CD4-positive, alpha-beta T cell (primary cell): ENCODE data around the gene SPAG9. TPM values are rescaled to one million over a fixed set of nuclear protein-coding genes. Genes with fewer than 3 reads are reported as not detected.

Experiments
- ATAC-seq: fragments of 200-7000 bp; cut with Tn5 transposase; one replicate; pipeline ENCODE4 v1.10.0; 2022; ENCODE audit warnings: mild to moderate bottlenecking; ENCODE audit not compliant: poor library complexity
- CTCF ChIA-PET: fragments of 350-600 bp; sonication (Branson Sonifier 250); formaldehyde crosslinking; loops from one replicate; lab custom pipeline; 2021; ENCODE audit warnings: antibody characterized with exemption, inconsistent platforms; lab: Charles Lee
- POLR2A ChIA-PET: fragments of 350-600 bp; sonication (Branson Sonifier 250); formaldehyde crosslinking; loops from one replicate; lab custom pipeline; 2021; ENCODE audit warnings: antibody characterized with exemption, inconsistent platforms; lab: Charles Lee
- DNase-seq, 14 experiments: peaks; one replicate each; pipeline ENCODE4 v3.0.0-alpha.2; 2013 to 2020; ENCODE audit warnings: mixed read lengths in 2 of 14
- H3K27ac ChIP-seq, 2 donors: one replicate each; pipeline versions ENCODE4 v1.5.1 to v1.7.0; 2013; ENCODE audit warnings: low read length in 2 of 2, low read depth in 1 of 2, mild to moderate bottlenecking in 1 of 2
- H3K27me3 ChIP-seq, 2 experiments: 1 replicate in 1 of 2; 2 replicates in 1 of 2; pipeline versions ENCODE4 v1.6.1 to v1.7.0; 2013; ENCODE audit warnings: low read length in 2 of 2, control low read depth in 1 of 2, mild to moderate bottlenecking in 1 of 2, moderate library complexity in 1 of 2; ENCODE audit not compliant: insufficient read depth in 2 of 2, control insufficient read depth in 1 of 2
- H3K36me3 ChIP-seq: one replicate; pipeline ENCODE4 v1.6.1; 2013; ENCODE audit warnings: low read length, control low read depth; ENCODE audit not compliant: insufficient read depth
- H3K4me1 ChIP-seq: one replicate; pipeline ENCODE4 v1.6.1; 2013; ENCODE audit warnings: low read length, control low read depth; ENCODE audit not compliant: insufficient read depth
- H3K4me3 ChIP-seq: one replicate; pipeline ENCODE4 v1.5.1; 2013; ENCODE audit warnings: mild to moderate bottlenecking, low read length, moderate library complexity
- H3K9me3 ChIP-seq, 2 experiments: 1 replicate in 1 of 2; 2 replicates in 1 of 2; pipeline versions ENCODE4 v1.6.1 to v1.7.0; 2013; ENCODE audit warnings: low read length in 2 of 2, mild to moderate bottlenecking in 2 of 2, control low read depth in 1 of 2, moderate library complexity in 1 of 2; ENCODE audit not compliant: control insufficient read depth in 1 of 2, insufficient read depth in 1 of 2
- H3K27ac Mint-ChIP-seq: one replicate; pipeline ENCODE4 v1.8.0; 2020; ENCODE audit warnings: mixed read lengths
- H3K27me3 Mint-ChIP-seq: one replicate; pipeline ENCODE4 v1.8.0; 2021; ENCODE audit warnings: mixed read lengths
- H3K36me3 Mint-ChIP-seq: one replicate; pipeline ENCODE4 v1.8.0; 2021; ENCODE audit warnings: low read depth, mixed read lengths
- H3K4me1 Mint-ChIP-seq: one replicate; pipeline ENCODE4 v1.8.0; 2021; ENCODE audit warnings: low read depth, mixed read lengths
- H3K4me3 Mint-ChIP-seq: one replicate; pipeline ENCODE4 v1.8.0; 2020; ENCODE audit warnings: mild to moderate bottlenecking, mixed read lengths
- H3K9me3 Mint-ChIP-seq: one replicate; pipeline ENCODE4 v1.8.0; 2020; ENCODE audit warnings: mixed read lengths
- intact Hi-C, 2 experiments: fragments of 100-400 bp; cut with DNase I in 1 of 2; cut with micrococcal nuclease in 1 of 2; formaldehyde crosslinking; loops; one replicate each; pipeline versions ENCODE4 v1.15.1 to v1.9.0; 2023 to 2025; cut with DNase I, micrococcal nuclease
- total RNA-seq, 174 experiments: library from RNA in 2 of 174; stranded (reverse) in 2 of 174; gene quantifications; one replicate each; pipeline ENCODE4 v1.2.3 and lab custom pipeline; 2021 to 2026
- TF ChIP-seq, protein P1 (sequence below): fragments of 200-600 bp; IDR thresholded peaks from one replicate; pipeline ENCODE4 v1.8.0; 2022; ENCODE audit warnings: antibody characterized with exemption, mild to moderate bottlenecking

SPAG9 gene
- total RNA-seq, 2 experiments from 2014 or later = 60.2 to 64.6 TPM

DNA sequence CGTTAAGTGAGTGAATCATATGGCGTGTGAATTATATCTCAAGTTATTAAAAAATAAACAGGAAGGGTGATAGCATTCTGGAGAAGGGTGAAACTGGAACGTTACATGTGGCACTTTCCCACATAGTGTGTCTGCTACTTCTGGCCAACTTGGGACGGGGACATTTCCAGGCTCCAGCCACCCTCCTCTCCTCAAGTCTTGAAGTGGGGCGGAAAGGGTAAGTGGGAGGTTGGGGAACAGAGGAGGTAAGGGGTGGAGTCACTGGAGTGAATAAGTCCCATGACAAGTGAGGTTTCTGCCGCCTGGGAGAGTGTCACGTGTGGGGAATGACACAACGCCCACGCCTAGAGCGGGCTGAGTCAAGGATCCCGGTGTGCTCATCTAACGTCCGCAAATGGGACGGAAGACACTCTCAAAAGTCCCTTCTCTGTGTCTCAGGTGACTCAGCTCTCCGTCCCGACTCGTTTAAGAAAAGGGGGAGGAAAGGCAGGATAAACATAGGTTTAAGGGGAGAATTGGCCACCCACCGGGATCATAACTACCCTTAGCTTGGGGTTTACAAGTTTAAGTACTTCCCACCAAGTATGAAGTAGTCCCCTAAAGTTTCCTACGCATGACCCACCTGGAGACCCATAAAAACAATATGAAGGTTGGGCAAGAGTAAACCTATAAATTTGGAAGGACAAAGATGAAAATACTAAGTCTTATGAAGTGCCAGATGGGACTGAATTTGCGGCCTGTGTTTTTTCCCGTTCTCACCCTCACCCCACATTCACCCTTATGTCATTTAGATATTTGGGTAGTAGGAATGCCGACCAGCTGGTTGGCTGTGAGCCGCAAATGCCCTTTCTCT is 1.2 kb upstream of the SPAG9 start:
- ChIA-PET POLR2A (interaction anchor here (1.1 to 4.1 kb wide), 8 partner anchors 18 to 403 kb away, joined by 3 to 40 read pairs (median 8); partner anchors contain the start of genes LUC7L3, NME1, NME2 and TOB1), CTCF (interaction anchor here (1.1 to 6.0 kb wide), 2 partner anchors 31 to 165 kb away, joined by 3 to 43 read pairs; partner anchors contain the start of gene NME1)
- DNase-seq (peak; percentile 9 to 89 (median 47)), ATAC-seq (peak; percentile 1)
- Histone ChIP-seq H3K9me3 (no peaks in the 10 kb centered on the region), H3K4me1 (peaks cover 34% of the 10 kb centered on the region), H3K36me3 (no peaks in the 10 kb centered on the region), H3K27me3 (no peaks in the 10 kb centered on the region), H3K27ac (peak overlapping the region; percentile 89 to 90), H3K4me3 (peak overlapping the region; percentile 58)
- Mint-ChIP-seq H3K27me3 (no peaks in the 10 kb centered on the region), H3K4me1 (peaks cover 45% of the 10 kb centered on the region), H3K36me3 (peaks cover 5% of the 10 kb centered on the region), H3K4me3 (peak overlapping the region; percentile 97), H3K27ac (peak overlapping the region; percentile 94), H3K9me3 (no peaks in the 10 kb centered on the region)
- intact Hi-C loops = loop anchor here (1.0 to 5.0 kb wide), 4 partner anchors 31 to 270 kb away; partner anchors contain the start of genes NME1 (in 2 of the 2), MBTD1 (in 1 of the 2) and UTP18 (in 1 of the 2)
- TF ChIP-seq, protein P1, sequence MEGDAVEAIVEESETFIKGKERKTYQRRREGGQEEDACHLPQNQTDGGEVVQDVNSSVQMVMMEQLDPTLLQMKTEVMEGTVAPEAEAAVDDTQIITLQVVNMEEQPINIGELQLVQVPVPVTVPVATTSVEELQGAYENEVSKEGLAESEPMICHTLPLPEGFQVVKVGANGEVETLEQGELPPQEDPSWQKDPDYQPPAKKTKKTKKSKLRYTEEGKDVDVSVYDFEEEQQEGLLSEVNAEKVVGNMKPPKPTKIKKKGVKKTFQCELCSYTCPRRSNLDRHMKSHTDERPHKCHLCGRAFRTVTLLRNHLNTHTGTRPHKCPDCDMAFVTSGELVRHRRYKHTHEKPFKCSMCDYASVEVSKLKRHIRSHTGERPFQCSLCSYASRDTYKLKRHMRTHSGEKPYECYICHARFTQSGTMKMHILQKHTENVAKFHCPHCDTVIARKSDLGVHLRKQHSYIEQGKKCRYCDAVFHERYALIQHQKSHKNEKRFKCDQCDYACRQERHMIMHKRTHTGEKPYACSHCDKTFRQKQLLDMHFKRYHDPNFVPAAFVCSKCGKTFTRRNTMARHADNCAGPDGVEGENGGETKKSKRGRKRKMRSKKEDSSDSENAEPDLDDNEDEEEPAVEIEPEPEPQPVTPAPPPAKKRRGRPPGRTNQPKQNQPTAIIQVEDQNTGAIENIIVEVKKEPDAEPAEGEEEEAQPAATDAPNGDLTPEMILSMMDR = no peak

DNA sequence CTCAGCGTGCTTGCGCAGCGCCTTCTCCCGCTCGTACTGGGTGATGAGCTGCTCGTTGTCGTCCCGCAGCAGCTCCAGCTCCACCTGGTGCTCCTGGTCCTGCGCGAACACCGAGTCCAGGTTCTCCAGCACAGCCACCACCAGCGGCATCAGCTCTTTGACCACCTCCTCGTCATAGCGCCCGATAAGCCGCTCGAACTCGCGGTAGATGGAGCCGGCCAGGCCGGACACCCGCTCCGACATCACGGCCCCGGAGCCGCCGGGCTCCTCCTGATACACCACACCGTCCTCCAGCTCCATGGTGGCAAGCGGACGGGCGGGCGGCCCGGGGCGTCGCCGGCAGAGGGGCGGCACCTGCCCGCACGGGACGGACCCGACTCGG is 320 bp downstream of the SPAG9 start:
- H3K4me1 Mint-ChIP-seq = peaks cover 60% of the 10 kb centered on the region
- H3K4me3 ChIP-seq = peak overlapping the region; percentile 96
- peaks cover 5% of the 10 kb centered on the region for H3K36me3 Mint-ChIP-seq
- no peaks in the 10 kb centered on the region for H3K27me3 ChIP-seq
- H3K27me3 Mint-ChIP-seq = no peaks in the 10 kb centered on the region
- peak overlapping the region; percentile 96 for H3K4me3 Mint-ChIP-seq
- DNase-seq = peak in 13 of 14 experiments; percentile 30 to 80 (median 43)
- no peaks in the 10 kb centered on the region for H3K36me3 ChIP-seq
- H3K27ac ChIP-seq = peak overlapping the region; percentile 92
- peak; percentile 52 for ATAC-seq
- TF ChIP-seq, protein P1 = no peak
- POLR2A ChIA-PET = interaction anchor here (0.6 to 4.1 kb wide), 19 partner anchors 17 to 401 kb away, joined by 3 to 40 read pairs (median 4); partner anchors contain the start of genes LUC7L3, NME1, NME2 and TOB1
- CTCF ChIA-PET = interaction anchor here (0.6 to 6.0 kb wide), 2 partner anchors 33 to 55 kb away, joined by 7 to 43 read pairs; partner anchors contain the start of gene NME1
- peak overlapping the region; percentile 94 for H3K27ac Mint-ChIP-seq
- intact Hi-C loops = loop anchor here in 1 of 2 experiments (2.0 to 5.0 kb wide), 3 partner anchors 32 to 268 kb away; partner anchors contain the start of genes MBTD1, NME1 and UTP18
- H3K9me3 Mint-ChIP-seq = no peaks in the 10 kb centered on the region
- no peaks in the 10 kb centered on the region for H3K9me3 ChIP-seq
- H3K4me1 ChIP-seq = peaks cover 43% of the 10 kb centered on the region
